ENCODE measurements around the gene B3GALT6.
"Not testable (repeated sequence)": the region's sequence is repeated elsewhere in the genome, so short reads cannot be mapped to it uniquely, and the experiment has no call there.

B3GALT6 gene

GRCh38 chr1:1246577-1247340 is 14.7 kb downstream of the B3GALT6 start, which contains the start of gene C1QTNF12:
Gene C1QTNF12, minus strand, starts transcription at chr1:1246722. Its CDS starts 32 bp downstream, at chr1:1246690.
- Histone ChIP-seq H3K9me3 (ENCODE audit: control insufficient read depth, insufficient read depth, low read length) (no peaks in the 10 kb centered on the region), H3K36me3 (ENCODE audit: control insufficient read depth, insufficient read depth, low read length) (peaks cover 4% of the 10 kb centered on the region), H3K9ac (ENCODE audit: low read depth, low read length) (no peak within 1 kb of the TSS), H3K27me3 (ENCODE audit: control insufficient read depth, insufficient read depth, low read length) (no peaks in the 10 kb centered on the region), H3K4me1 (ENCODE audit: control insufficient read depth, insufficient read depth, low read length) (no peaks in the 10 kb centered on the region), H3K4me3 (ENCODE audit: low read depth, low read length) (no peak within 1 kb of the TSS)

- no peaks in the 10 kb centered on the region for H3K4me1 ChIP-seq (ENCODE audit: control insufficient read depth, insufficient read depth, low read length)
- H3K9me3 ChIP-seq (ENCODE audit: control insufficient read depth, insufficient read depth, low read length) = no peaks in the 10 kb centered on the region
- H3K36me3 ChIP-seq (ENCODE audit: control insufficient read depth, insufficient read depth, low read length) = peaks cover 4% of the 10 kb centered on the region
- H3K4me3 ChIP-seq (ENCODE audit: low read depth, low read length) = no peak overlapping the region
- no peak overlapping the region for H3K9ac ChIP-seq (ENCODE audit: low read depth, low read length)
- H3K27me3 ChIP-seq (ENCODE audit: control insufficient read depth, insufficient read depth, low read length) = no peaks in the 10 kb centered on the region
Observed at GRCh38 chr1:1247341-1247913, 15.4 kb downstream of the B3GALT6 start.

- H3K9ac ChIP-seq (ENCODE audit: low read depth, low read length); H3K4me1 ChIP-seq (ENCODE audit: control insufficient read depth, insufficient read depth, low read length): not testable (repeated sequence)
Observed at GRCh38 chr1:1248009-1248913, 16.2 kb downstream of the B3GALT6 start.

GRCh38 chr1:1250786-1251284 is 18.8 kb downstream of the B3GALT6 start:
- H3K4me3 ChIP-seq (ENCODE audit: low read depth, low read length) = no peak overlapping the region
- no peaks in the 10 kb centered on the region for H3K4me1 ChIP-seq (ENCODE audit: control insufficient read depth, insufficient read depth, low read length)
- H3K36me3 ChIP-seq (ENCODE audit: control insufficient read depth, insufficient read depth, low read length) = peaks cover 24% of the 10 kb centered on the region
- H3K9me3 ChIP-seq (ENCODE audit: control insufficient read depth, insufficient read depth, low read length) = no peaks in the 10 kb centered on the region
- H3K9ac ChIP-seq (ENCODE audit: low read depth, low read length) = no peak overlapping the region
- H3K27me3 ChIP-seq (ENCODE audit: control insufficient read depth, insufficient read depth, low read length) = no peaks in the 10 kb centered on the region

More at GRCh38 chr1:1248009-1248913, 16.2 kb downstream of the B3GALT6 start:
- H3K4me3 ChIP-seq (ENCODE audit: low read depth, low read length); H3K9me3 ChIP-seq (ENCODE audit: control insufficient read depth, insufficient read depth, low read length); H3K36me3 ChIP-seq (ENCODE audit: control insufficient read depth, insufficient read depth, low read length); H3K27me3 ChIP-seq (ENCODE audit: control insufficient read depth, insufficient read depth, low read length): not testable (repeated sequence)

DNA sequence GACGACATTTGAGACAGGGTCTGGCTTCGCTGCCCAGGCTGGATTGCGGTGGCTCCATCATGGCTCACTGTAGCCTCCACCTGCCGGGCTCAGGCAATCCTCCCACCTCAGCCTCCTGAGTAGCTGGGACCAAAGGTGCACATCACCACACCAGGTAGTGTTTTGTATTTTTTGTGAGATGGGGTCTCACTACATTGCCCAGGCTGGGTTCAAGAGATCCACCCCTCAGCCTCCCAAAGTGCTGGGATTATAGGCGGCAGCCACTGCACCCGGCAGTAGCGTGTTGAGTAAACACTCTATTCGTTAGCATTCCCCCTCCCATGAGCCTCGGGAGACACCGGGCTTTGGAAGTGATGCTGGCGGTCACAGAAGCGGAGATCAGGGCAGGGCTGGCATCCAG is 21.3 kb downstream of the B3GALT6 start:
- H3K9me3 ChIP-seq (ENCODE audit: control insufficient read depth, insufficient read depth, low read length) = no peaks in the 10 kb centered on the region
- no peaks in the 10 kb centered on the region for H3K27me3 ChIP-seq (ENCODE audit: control insufficient read depth, insufficient read depth, low read length)
- peaks cover 2% of the 10 kb centered on the region for H3K4me1 ChIP-seq (ENCODE audit: control insufficient read depth, insufficient read depth, low read length)
- no peak overlapping the region for H3K9ac ChIP-seq (ENCODE audit: low read depth, low read length)
- H3K36me3 ChIP-seq (ENCODE audit: control insufficient read depth, insufficient read depth, low read length) = peaks cover 33% of the 10 kb centered on the region
- no peak overlapping the region for H3K4me3 ChIP-seq (ENCODE audit: low read depth, low read length)

DNA sequence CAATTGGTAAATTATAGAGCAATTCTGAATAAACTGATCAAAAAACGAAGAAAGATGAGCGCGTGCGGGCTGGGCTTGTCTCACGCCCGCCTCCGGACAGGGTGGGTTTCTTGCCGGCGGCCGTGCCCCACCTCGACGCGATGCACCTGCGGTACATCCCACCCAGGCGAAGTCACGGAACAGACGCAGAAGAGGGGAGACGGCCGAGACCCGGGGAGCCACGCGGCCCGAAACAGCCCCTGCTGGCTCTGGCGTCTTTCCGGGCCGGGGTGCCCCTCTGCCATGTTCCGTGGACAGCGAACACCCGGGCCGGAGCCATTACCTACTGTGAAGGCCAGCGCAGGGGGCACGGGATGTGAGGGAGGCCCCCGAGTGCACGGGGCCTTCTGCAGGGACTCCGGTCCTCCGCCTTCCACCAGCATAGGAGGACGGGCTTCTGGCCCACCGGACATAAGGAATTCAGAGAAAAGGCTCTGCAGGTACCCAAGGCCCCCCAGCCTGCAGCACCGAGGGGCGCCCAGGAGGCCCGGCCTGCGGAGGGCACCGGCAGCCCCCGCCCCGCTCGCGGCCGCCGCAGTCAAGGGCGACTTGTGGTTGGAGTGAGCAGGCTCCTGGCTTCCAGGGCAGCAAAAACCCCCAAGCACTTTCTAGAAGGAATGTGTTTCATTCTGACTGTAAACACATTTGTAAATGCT is 22.1 kb downstream of the B3GALT6 start:
- H3K27me3 ChIP-seq (ENCODE audit: control insufficient read depth, insufficient read depth, low read length) = no peaks in the 10 kb centered on the region
- H3K9ac ChIP-seq (ENCODE audit: low read depth, low read length) = no peak overlapping the region
- peaks cover 6% of the 10 kb centered on the region for H3K4me1 ChIP-seq (ENCODE audit: control insufficient read depth, insufficient read depth, low read length)
- H3K36me3 ChIP-seq (ENCODE audit: control insufficient read depth, insufficient read depth, low read length) = peaks cover 37% of the 10 kb centered on the region
- no peak overlapping the region for H3K4me3 ChIP-seq (ENCODE audit: low read depth, low read length)
- no peaks in the 10 kb centered on the region for H3K9me3 ChIP-seq (ENCODE audit: control insufficient read depth, insufficient read depth, low read length)

- H3K9ac ChIP-seq (ENCODE audit: low read depth, low read length) = no peak overlapping the region
Observed at GRCh38 chr1:1254667-1254998, 22.6 kb downstream of the B3GALT6 start.

GRCh38 chr1:1255078-1255477 is 23.0 kb downstream of the B3GALT6 start:
- Histone ChIP-seq H3K4me3 (ENCODE audit: low read depth, low read length) (no peak overlapping the region), H3K4me1 (ENCODE audit: control insufficient read depth, insufficient read depth, low read length) (peaks cover 6% of the 10 kb centered on the region), H3K9ac (ENCODE audit: low read depth, low read length) (no peak overlapping the region), H3K9me3 (ENCODE audit: control insufficient read depth, insufficient read depth, low read length) (no peaks in the 10 kb centered on the region), H3K36me3 (ENCODE audit: control insufficient read depth, insufficient read depth, low read length) (peaks cover 44% of the 10 kb centered on the region), H3K27me3 (ENCODE audit: control insufficient read depth, insufficient read depth, low read length) (no peaks in the 10 kb centered on the region)

More at GRCh38 chr1:1254667-1254998, 22.6 kb downstream of the B3GALT6 start:
- Histone ChIP-seq H3K4me3 (ENCODE audit: low read depth, low read length) (no peak overlapping the region), H3K27me3 (ENCODE audit: control insufficient read depth, insufficient read depth, low read length) (no peaks in the 10 kb centered on the region), H3K4me1 (ENCODE audit: control insufficient read depth, insufficient read depth, low read length) (peaks cover 6% of the 10 kb centered on the region), H3K36me3 (ENCODE audit: control insufficient read depth, insufficient read depth, low read length) (peaks cover 40% of the 10 kb centered on the region), H3K9me3 (ENCODE audit: control insufficient read depth, insufficient read depth, low read length) (no peaks in the 10 kb centered on the region)

GRCh38 chr1:1255611-1256010 is 23.6 kb downstream of the B3GALT6 start:
- Histone ChIP-seq H3K9ac (ENCODE audit: low read depth, low read length) (no peak overlapping the region), H3K4me3 (ENCODE audit: low read depth, low read length) (no peak overlapping the region), H3K27me3 (ENCODE audit: control insufficient read depth, insufficient read depth, low read length) (no peaks in the 10 kb centered on the region), H3K4me1 (ENCODE audit: control insufficient read depth, insufficient read depth, low read length) (peaks cover 6% of the 10 kb centered on the region), H3K9me3 (ENCODE audit: control insufficient read depth, insufficient read depth, low read length) (no peaks in the 10 kb centered on the region), H3K36me3 (ENCODE audit: control insufficient read depth, insufficient read depth, low read length) (peaks cover 50% of the 10 kb centered on the region)

- H3K36me3 ChIP-seq (ENCODE audit: control insufficient read depth, insufficient read depth, low read length) = peaks cover 58% of the 10 kb centered on the region
- peaks cover 6% of the 10 kb centered on the region for H3K4me1 ChIP-seq (ENCODE audit: control insufficient read depth, insufficient read depth, low read length)
- no peaks in the 10 kb centered on the region for H3K27me3 ChIP-seq (ENCODE audit: control insufficient read depth, insufficient read depth, low read length)
- H3K9me3 ChIP-seq (ENCODE audit: control insufficient read depth, insufficient read depth, low read length) = no peaks in the 10 kb centered on the region
- H3K4me3 ChIP-seq (ENCODE audit: low read depth, low read length) = peak overlapping the region; percentile 18
- no peak overlapping the region for H3K9ac ChIP-seq (ENCODE audit: low read depth, low read length)
Observed at GRCh38 chr1:1256956-1257871, 25.2 kb downstream of the B3GALT6 start.
